ENCODE data around the gene SNX21. TPM values are rescaled to one million over a fixed set of nuclear protein-coding genes. Genes with fewer than 3 reads are reported as not detected.

SNX21 gene
- total RNA-seq, 1 donor from 2014 or later, result 0.75 TPM

DNA sequence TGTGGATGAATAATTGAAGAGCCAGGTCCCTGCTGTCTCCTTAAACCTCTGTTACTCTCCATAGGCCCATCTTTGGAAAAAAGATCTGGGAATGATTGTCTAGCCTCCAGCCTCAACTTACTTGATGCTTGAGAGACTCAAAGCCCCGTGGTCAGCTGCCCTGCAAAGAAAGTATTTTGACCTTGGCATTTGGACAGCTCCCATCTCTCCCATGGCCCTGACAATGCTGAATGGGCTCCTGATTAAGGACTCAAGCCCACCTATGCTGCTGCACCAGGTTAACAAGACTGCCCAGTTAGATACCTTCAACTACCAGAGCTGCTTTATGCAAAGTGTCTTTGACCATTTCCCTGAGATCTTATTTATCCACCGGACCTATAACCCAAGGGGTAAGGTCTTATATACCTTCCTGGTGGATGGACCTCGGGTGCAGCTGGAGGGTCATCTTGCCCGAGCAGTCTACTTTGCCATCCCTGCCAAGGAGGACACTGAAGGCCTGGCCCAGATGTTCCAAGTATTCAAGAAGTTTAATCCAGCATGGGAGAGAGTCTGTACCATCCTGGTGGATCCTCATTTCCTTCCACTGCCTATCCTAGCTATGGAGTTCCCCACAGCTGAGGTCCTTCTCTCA lies 49.0 kb downstream of the SNX21 start:
- Mint-ChIP-seq H3K9me3 (no peaks in the 10 kb centered on the region), H3K27me3 (ENCODE audit: insufficient read depth) (peaks cover 2% of the 10 kb centered on the region), H3K36me3 (ENCODE audit: low read depth) (peaks cover 22% of the 10 kb centered on the region), H3K27ac (no peak overlapping the region), H3K4me3 (peak overlapping the region; percentile 70), H3K4me1 (ENCODE audit: low read depth) (peaks cover 47% of the 10 kb centered on the region)
- intact Hi-C loops (cut with micrococcal nuclease), result no loop called here
- no peak for DNase-seq (ENCODE audit: low spot score)

DNA sequence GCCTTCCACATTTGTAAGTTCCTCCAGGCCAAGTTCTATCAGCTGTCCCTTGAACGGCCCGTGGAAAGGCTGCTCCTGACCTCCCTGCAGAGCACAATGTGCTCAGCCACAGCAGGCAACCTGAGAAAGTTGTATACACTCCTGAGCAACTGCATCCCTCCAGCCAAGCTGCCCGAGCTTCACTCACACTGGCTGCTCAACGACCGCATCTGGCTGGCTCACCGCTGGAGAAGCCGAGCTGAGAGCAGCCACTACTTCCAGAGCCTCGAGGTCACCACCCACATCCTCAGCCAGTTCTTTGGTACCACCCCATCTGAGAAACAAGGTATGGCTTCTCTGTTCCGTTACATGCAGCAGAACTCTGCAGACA lies 49.5 kb downstream of the SNX21 start:
- no peak overlapping the region for H3K27ac Mint-ChIP-seq

DNA sequence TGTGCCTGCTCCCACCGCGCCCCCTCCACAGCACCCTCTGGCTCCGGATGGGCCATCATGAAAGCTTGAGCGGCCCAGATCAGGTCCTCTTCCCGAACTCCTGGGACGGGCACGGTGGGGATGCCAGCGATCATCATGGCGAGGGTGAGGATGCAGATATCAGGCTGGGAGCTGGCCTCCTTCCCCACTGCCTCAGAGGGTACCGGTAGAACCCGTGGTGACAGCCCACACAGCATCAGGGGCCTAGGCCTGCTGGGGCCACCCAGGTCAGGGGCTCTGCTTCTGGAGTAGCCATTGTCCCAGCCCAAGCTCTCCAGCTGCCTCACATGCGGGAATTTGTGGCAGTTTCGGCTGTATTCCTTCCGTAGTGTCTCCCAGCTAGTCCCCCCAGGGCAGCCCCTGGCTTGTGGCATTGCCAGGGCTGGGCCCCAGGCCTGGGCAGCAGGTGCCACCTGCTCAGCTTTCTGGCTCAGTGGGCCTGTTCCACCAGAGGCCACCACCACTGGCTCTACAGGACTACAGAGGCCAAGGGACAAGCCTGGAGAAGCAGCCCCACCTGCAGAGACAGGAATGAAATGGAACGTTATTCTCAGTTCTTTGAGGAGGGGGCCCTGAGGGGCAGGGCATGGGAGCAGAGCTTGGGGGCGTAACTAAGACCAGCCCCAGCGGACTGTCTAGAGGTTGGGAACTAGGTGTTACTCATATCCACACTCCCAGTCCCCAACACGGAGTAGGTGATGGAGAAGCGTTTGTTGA lies 53.2 kb downstream of the SNX21 start:
- Mint-ChIP-seq H3K9me3 (no peaks in the 10 kb centered on the region), H3K36me3 (ENCODE audit: low read depth) (peaks cover 16% of the 10 kb centered on the region), H3K4me1 (ENCODE audit: low read depth) (peaks cover 37% of the 10 kb centered on the region), H3K27ac (no peak overlapping the region), H3K27me3 (ENCODE audit: insufficient read depth) (peaks cover 4% of the 10 kb centered on the region), H3K4me3 (no peak overlapping the region)
- intact Hi-C loops (cut with micrococcal nuclease), result no loop called here
- no peak for DNase-seq (ENCODE audit: low spot score)

More for the DNA sequence above, 49.5 kb downstream of the SNX21 start:
- H3K36me3 Mint-ChIP-seq (ENCODE audit: low read depth), result peaks cover 22% of the 10 kb centered on the region
- no peak for DNase-seq (ENCODE audit: low spot score)
- intact Hi-C loops (cut with micrococcal nuclease), result no loop called here
- H3K4me1 Mint-ChIP-seq (ENCODE audit: low read depth), result peaks cover 47% of the 10 kb centered on the region
- peak overlapping the region; percentile 57 for H3K4me3 Mint-ChIP-seq
- H3K9me3 Mint-ChIP-seq, result no peaks in the 10 kb centered on the region
- peaks cover 2% of the 10 kb centered on the region for H3K27me3 Mint-ChIP-seq (ENCODE audit: insufficient read depth)

DNA sequence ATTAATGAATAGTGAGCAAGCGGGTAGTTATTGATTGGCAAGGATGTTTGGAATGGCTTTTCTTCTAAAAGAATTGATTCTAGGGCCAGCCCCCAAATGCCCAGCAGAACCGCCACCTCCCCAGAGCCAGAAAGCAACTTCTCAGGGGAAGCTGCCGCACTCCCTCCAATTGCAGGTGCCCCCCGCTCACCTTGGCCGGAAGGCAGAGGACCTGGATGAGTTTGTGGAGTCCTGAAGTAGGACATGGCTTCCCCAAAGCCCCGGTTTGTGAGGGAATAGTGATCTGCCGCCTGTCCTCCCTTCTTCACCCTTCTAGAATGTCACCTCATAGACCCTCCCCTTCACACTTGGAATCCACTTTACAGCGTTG lies 53.7 kb downstream of the SNX21 start, which contains the start of gene SPATA25:
Gene SPATA25, minus strand, starts transcription at position 277 of the 370 bp plus-strand sequence. Its CDS starts 32 bp downstream, at position 245.
- intact Hi-C loops (cut with micrococcal nuclease), result no loop called here
- Mint-ChIP-seq H3K27ac (no peak within 1 kb of the TSS), H3K9me3 (no peaks in the 10 kb centered on the region), H3K27me3 (ENCODE audit: insufficient read depth) (peaks cover 1% of the 10 kb centered on the region), H3K36me3 (ENCODE audit: low read depth) (peaks cover 14% of the 10 kb centered on the region), H3K4me1 (ENCODE audit: low read depth) (peaks cover 36% of the 10 kb centered on the region), H3K4me3 (no peak within 1 kb of the TSS)
- no peak for DNase-seq (ENCODE audit: low spot score)

DNA sequence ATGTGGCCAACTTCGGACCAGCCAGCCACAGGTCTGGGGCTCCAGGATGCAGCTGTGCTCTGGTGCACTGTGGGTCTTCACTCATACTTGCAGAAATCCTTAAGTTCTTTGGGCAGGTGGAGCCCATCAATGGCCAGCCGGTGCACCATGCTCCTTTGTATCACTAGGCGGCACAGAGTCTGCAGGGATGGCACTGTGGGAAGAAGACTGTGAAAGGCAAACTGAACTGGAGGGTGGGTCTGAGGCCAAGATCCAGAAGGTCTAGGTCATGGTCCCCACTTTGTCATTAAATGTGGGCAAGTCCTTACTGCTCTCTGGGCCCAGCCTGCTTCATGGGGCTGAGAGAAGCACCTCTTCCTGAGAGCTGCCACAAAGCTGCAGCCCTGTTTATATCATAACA lies 55.1 kb downstream of the SNX21 start:
- Mint-ChIP-seq H3K27ac (no peak overlapping the region), H3K4me3 (peak overlapping the region; percentile 47), H3K9me3 (no peaks in the 10 kb centered on the region), H3K36me3 (ENCODE audit: low read depth) (peaks cover 5% of the 10 kb centered on the region), H3K27me3 (ENCODE audit: insufficient read depth) (peaks cover 1% of the 10 kb centered on the region), H3K4me1 (ENCODE audit: low read depth) (peaks cover 33% of the 10 kb centered on the region)
- intact Hi-C loops (cut with micrococcal nuclease), result no loop called here
- no peak for DNase-seq (ENCODE audit: low spot score)

DNA sequence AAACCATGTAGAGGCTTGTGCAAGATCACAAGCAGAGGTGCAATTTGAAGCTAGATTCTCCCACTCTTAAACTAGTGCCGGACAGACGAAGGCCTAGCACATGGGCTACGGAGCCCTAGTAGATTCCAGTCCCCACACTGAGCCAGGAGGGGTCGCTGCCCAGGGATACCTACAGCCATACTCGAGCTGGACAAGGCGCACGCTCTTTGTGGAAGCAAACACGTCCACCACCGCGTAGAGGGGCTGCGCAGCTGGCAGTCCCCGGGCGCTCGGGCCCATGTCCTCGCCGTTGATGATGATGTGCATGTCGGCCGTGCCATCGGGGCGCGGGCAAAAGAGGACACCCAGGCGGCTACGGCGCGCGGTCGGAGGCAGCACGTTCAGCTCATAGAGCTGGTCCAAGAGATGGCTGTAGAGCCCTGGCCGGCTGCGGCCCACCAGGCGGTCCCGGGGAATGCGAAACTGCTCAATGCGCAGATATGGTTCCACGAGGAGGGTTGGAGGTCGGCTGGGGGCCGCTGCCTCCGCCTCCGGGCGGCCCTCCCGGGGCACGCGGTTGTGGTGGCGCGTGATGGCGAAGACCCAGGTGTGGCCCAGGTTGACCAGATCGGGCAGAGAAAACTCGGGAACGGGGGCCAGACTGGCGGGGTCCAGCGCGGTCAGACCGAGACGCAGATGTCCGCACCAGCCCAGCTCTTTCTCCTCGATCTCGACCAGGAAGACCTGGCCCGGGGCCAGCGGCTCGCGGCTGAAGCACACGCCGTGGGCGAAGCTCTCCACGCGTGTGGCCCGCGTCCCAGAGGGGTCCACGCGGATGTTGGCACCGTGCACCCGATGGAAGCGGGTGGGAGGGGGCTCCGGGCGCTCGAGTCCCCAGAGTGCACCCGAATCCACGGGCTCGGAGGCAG lies 56.7 kb downstream of the SNX21 start:
- peak overlapping the region; percentile 91 for H3K4me3 Mint-ChIP-seq
- peak; percentile 17 for DNase-seq (ENCODE audit: low spot score)
- H3K9me3 Mint-ChIP-seq, result no peaks in the 10 kb centered on the region
- intact Hi-C loops (cut with micrococcal nuclease), result loop anchor here (2.0 kb wide), 3 partner anchors 66 to 92 kb away; no protein-coding TSS in a partner anchor
- H3K27me3 Mint-ChIP-seq (ENCODE audit: insufficient read depth), result peaks cover 1% of the 10 kb centered on the region
- peaks cover 20% of the 10 kb centered on the region for H3K4me1 Mint-ChIP-seq (ENCODE audit: low read depth)
- H3K36me3 Mint-ChIP-seq (ENCODE audit: low read depth), result peaks cover 3% of the 10 kb centered on the region
- H3K27ac Mint-ChIP-seq, result peak overlapping the region; percentile 40

DNA sequence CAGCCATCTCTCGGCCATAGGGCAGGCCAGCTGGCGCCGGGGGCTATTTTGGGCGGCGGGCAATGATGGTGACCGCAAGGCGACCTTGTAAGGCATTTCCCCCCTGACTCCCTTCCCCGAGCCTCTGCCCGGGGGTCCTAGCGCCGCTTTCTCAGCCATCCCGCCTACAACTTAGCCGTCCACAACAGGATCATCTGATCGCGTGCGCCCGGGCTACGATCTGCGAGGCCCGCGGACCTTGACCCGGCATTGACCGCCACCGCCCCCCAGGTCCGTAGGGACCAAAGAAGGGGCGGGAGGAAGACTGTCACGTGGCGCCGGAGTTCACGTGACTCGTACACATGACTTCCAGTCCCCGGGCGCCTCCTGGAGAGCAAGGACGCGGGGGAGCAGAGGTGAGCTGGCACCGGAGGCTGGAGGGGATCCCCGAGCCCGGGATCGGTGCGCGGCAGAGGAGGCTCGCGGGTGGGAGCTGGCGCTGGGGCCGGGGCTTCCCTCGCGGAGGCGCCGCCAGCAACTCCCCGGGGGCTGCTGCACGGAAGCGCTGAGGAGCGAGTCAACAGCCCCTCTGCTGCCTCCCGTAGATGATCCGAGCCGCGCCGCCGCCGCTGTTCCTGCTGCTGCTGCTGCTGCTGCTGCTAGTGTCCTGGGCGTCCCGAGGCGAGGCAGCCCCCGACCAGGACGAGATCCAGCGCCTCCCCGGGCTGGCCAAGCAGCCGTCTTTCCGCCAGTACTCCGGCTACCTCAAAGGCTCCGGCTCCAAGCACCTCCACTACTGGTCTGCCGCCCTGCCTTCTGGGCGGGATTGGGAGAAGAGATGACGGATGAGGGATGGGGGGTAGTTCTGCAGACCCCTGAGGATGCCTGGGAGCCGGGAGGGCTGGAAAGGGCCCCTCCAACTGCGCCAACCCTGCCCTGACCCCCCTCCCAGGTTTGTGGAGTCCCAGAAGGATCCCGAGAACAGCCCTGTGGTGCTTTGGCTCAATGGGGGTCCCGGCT lies 57.7 kb downstream of the SNX21 start, which contains the start of the genes CTSA and NEURL2:
Gene CTSA, plus strand, starts transcription at position 351 of the 999 bp plus-strand sequence. Its CDS starts 234 bp downstream, at position 585.
Gene NEURL2, minus strand, starts transcription at position 224 of the 999 bp plus-strand sequence. Its CDS starts 217 bp downstream, at position 7.
- intact Hi-C loops (cut with micrococcal nuclease), result loop anchor here (1.0 to 2.0 kb wide), 8 partner anchors 10 to 92 kb away; partner anchors contain the start of genes ACOT8, UBE2C, ZSWIM1 and ZSWIM3
- H3K27ac Mint-ChIP-seq, result peak within 1 kb of the TSS; percentile 85
- H3K4me1 Mint-ChIP-seq (ENCODE audit: low read depth), result peaks cover 14% of the 10 kb centered on the region
- peaks cover 1% of the 10 kb centered on the region for H3K27me3 Mint-ChIP-seq (ENCODE audit: insufficient read depth)
- H3K36me3 Mint-ChIP-seq (ENCODE audit: low read depth), result peaks cover 3% of the 10 kb centered on the region
- H3K9me3 Mint-ChIP-seq, result no peaks in the 10 kb centered on the region
- H3K4me3 Mint-ChIP-seq, result peak within 1 kb of the TSS; percentile 91
- DNase-seq (ENCODE audit: low spot score), result peak; percentile 80

DNA sequence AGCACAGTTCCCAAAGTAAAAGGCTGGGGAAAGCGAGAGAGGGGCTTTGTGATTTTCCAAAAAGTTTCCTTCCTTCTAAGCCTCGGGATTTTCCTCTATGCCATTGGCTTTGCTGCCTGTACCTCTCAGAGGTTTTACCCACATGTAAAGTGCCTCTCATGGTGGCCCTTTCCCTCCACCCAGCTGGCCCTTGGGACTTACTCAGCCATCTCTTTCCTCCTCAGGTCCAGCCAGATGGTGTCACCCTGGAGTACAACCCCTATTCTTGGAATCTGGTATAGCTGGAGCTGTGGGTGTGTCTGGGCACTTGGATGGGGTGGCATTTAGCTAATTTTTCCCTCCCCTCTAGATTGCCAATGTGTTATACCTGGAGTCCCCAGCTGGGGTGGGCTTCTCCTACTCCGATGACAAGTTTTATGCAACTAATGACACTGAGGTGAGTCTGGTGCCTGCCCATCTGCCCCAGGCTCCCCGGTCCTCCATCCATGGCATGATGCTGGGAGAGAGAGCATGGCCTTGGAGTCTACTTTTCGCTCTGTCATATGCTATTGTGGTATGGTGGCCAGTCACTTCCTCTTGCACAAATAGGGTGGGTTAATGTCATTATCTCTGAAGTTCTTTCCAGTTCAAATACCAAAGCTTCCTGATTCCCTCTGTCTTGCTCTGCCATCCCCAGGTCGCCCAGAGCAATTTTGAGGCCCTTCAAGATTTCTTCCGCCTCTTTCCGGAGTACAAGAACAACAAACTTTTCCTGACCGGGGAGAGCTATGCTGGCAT lies 58.6 kb downstream of the SNX21 start:
- DNase-seq (ENCODE audit: low spot score), result no peak
- Mint-ChIP-seq H3K4me1 (ENCODE audit: low read depth) (peaks cover 13% of the 10 kb centered on the region), H3K36me3 (ENCODE audit: low read depth) (peaks cover 3% of the 10 kb centered on the region), H3K27ac (peak overlapping the region; percentile 68), H3K27me3 (ENCODE audit: insufficient read depth) (peaks cover 1% of the 10 kb centered on the region), H3K4me3 (peak overlapping the region; percentile 91), H3K9me3 (no peaks in the 10 kb centered on the region)
- intact Hi-C loops (cut with micrococcal nuclease), result no loop called here

Other genes with a start within 250 kb of the SNX21 start
- gene WFDC10A, start 204.1 kb upstream of the SNX21 start, total RNA-seq, result not detected in 2 replicates
- not detected in 2 replicates for gene WFDC9, start 202.5 kb upstream of the SNX21 start, total RNA-seq
- gene WFDC11, start 163.6 kb upstream of the SNX21 start, total RNA-seq, result not detected in 2 replicates
- gene WFDC13, start 131.8 kb upstream of the SNX21 start, total RNA-seq, result not detected in 2 replicates
- not detected in 2 replicates for gene WFDC10B, start 128.8 kb upstream of the SNX21 start, total RNA-seq
- gene SPINT4, start 111.5 kb upstream of the SNX21 start, total RNA-seq, result not detected in 2 replicates
- not detected in 2 replicates for gene WFDC3, start 41.9 kb upstream of the SNX21 start, total RNA-seq
- gene DNTTIP1, start 41.8 kb upstream of the SNX21 start, total RNA-seq, result 35.6 and 40.1 TPM in 2 replicates
- gene UBE2C, start 21.2 kb upstream of the SNX21 start, total RNA-seq, result 114 and 118 TPM in 2 replicates
- gene TNNC2, start 6.5 kb upstream of the SNX21 start, total RNA-seq, result not detected in 2 replicates
- 26.5 and 27.2 TPM in 2 replicates for gene ACOT8, start 23.6 kb downstream of the SNX21 start, total RNA-seq
- 5.8 and 6.2 TPM in 2 replicates for gene ZSWIM3, start 23.8 kb downstream of the SNX21 start, total RNA-seq
- 7.5 and 7.8 TPM in 2 replicates for gene ZSWIM1, start 47.4 kb downstream of the SNX21 start, total RNA-seq
- 0.59 and 1.1 TPM in 2 replicates for gene SPATA25, start 53.8 kb downstream of the SNX21 start, total RNA-seq
- 1.9 and 3.4 TPM in 2 replicates for gene NEURL2, start 57.4 kb downstream of the SNX21 start, total RNA-seq
- gene CTSA, start 57.5 kb downstream of the SNX21 start, total RNA-seq, result 43.0 and 46.9 TPM in 2 replicates
- 1.5 and 1.9 TPM in 2 replicates for gene PLTP, start 78.4 kb downstream of the SNX21 start, total RNA-seq
- gene PCIF1, start 100.9 kb downstream of the SNX21 start, total RNA-seq, result 27.9 and 28.5 TPM in 2 replicates
- gene ZNF335, start 138.4 kb downstream of the SNX21 start, total RNA-seq, result 38.3 and 40.9 TPM in 2 replicates
- gene MMP9, start 175.1 kb downstream of the SNX21 start, total RNA-seq, result 0.08 TPM in 1 of 2 replicates, not detected in the other
- 0.42 TPM in 1 of 2 replicates, not detected in the other for gene SLC12A5, start 195.4 kb downstream of the SNX21 start, total RNA-seq

Measured in activated T-helper 1 cell treated with anti-CD3 and anti-CD28 coated beads, Interleukin-12 subunit alpha, Interleukin-12 subunit beta, Interleukin-2, Interleukin-4 antibody, amounts not matched to agents 30 ng/mL and 10 ng/mL and 1 ng/mL, durations not matched to agents 14 hours and 24 hours and 36 hours (primary cell).